ENCODE measurements around the gene OR6P1.

OR6P1 gene

GRCh38 chr1:158534496-158534895 is 35.9 kb downstream of the OR6P1 start:
- Histone ChIP-seq H3K27ac (no peak overlapping the region), H3K27me3 (no peaks in the 10 kb centered on the region), H3K9me3 (no peaks in the 10 kb centered on the region), H3K36me3 (no peaks in the 10 kb centered on the region), H3K4me3 (ENCODE audit: low read depth in 1 of 2, low read length in 1 of 2) (no peak overlapping the region), H3K4me1 (ENCODE audit: control insufficient read depth in 1 of 2, insufficient read depth in 1 of 2, low read depth in 1 of 2, low read length in 1 of 2) (no peaks in the 10 kb centered on the region)
- no peak for TF ChIP-seq CTCF (IDR thresholded peaks at IDR 0.05)

GRCh38 chr1:158527190-158527815 is 43.1 kb downstream of the OR6P1 start:
- Histone ChIP-seq H3K4me1 (ENCODE audit: control insufficient read depth in 1 of 2, insufficient read depth in 1 of 2, low read depth in 1 of 2, low read length in 1 of 2) (no peaks in the 10 kb centered on the region), H3K9me3 (no peaks in the 10 kb centered on the region), H3K36me3 (no peaks in the 10 kb centered on the region), H3K27me3 (peaks cover 15% of the 10 kb centered on the region), H3K27ac (no peak overlapping the region), H3K4me3 (ENCODE audit: low read depth in 1 of 2, low read length in 1 of 2) (no peak overlapping the region)
- peak; percentile 35 for TF ChIP-seq CTCF (IDR thresholded peaks at IDR 0.05)

- Histone ChIP-seq H3K9me3 (no peaks in the 10 kb centered on the region), H3K4me1 (ENCODE audit: control insufficient read depth in 1 of 2, insufficient read depth in 1 of 2, low read depth in 1 of 2, low read length in 1 of 2) (no peaks in the 10 kb centered on the region), H3K27ac (no peak overlapping the region), H3K4me3 (ENCODE audit: low read depth in 1 of 2, low read length in 1 of 2) (no peak overlapping the region), H3K27me3 (peaks cover 15% of the 10 kb centered on the region), H3K36me3 (no peaks in the 10 kb centered on the region)
- no peak for TF ChIP-seq CTCF (IDR thresholded peaks at IDR 0.05)
These were observed 48.7 kb downstream of the OR6P1 start for GRCh38 chr1:158521666-158522058.

- H3K9me3 ChIP-seq: no peaks in the 10 kb centered on the region
- H3K27ac ChIP-seq: no peak overlapping the region
- H3K4me1 ChIP-seq (ENCODE audit: control insufficient read depth in 1 of 2, insufficient read depth in 1 of 2, low read depth in 1 of 2, low read length in 1 of 2): no peaks in the 10 kb centered on the region
- H3K27me3 ChIP-seq: peaks cover 15% of the 10 kb centered on the region
- no peak overlapping the region for H3K4me3 ChIP-seq (ENCODE audit: low read depth in 1 of 2, low read length in 1 of 2)
- no peak for TF ChIP-seq CTCF (IDR thresholded peaks at IDR 0.05)
- no peaks in the 10 kb centered on the region for H3K36me3 ChIP-seq
These were observed 49.3 kb downstream of the OR6P1 start for GRCh38 chr1:158520955-158521665.

GRCh38 chr1:158520021-158520420 is 50.4 kb downstream of the OR6P1 start:
- H3K4me1 ChIP-seq (ENCODE audit: control insufficient read depth in 1 of 2, insufficient read depth in 1 of 2, low read depth in 1 of 2, low read length in 1 of 2): no peaks in the 10 kb centered on the region
- H3K27ac ChIP-seq: no peak overlapping the region
- no peak overlapping the region for H3K4me3 ChIP-seq (ENCODE audit: low read depth in 1 of 2, low read length in 1 of 2)
- H3K36me3 ChIP-seq: no peaks in the 10 kb centered on the region
- H3K9me3 ChIP-seq: no peaks in the 10 kb centered on the region
- peaks cover 14% of the 10 kb centered on the region for H3K27me3 ChIP-seq
- TF ChIP-seq CTCF (IDR thresholded peaks at IDR 0.05): no peak

Measured in neutrophil (primary cell).